C4-2B (cell line): ENCODE measurements around the gene GPR183.

Source experiments
- CTCF ChIP-seq: fragments of 450-650 bp; conservative IDR thresholded peaks from 2 replicates; pipeline ENCODE4 v1.5.1; 2017; ENCODE audit warnings: mild to moderate bottlenecking
- ZFX ChIP-seq: fragments of 450-650 bp; IDR thresholded peaks from 2 replicates; pipeline ENCODE4 v1.6.1; 2017

GRCh38 chr13:99251921-99252320 lies 55.3 kb downstream of the GPR183 start:
- no peak for TF ChIP-seq CTCF
- TF ChIP-seq ZFX = no peak
